H1 (cell line): ENCODE results near the gene MRPS35. TPM values are rescaled to one million over a fixed set of nuclear protein-coding genes. Genes with fewer than 3 reads are reported as not detected.

ENCODE experiments used
- CTCF ChIA-PET: fragments of 300-600 bp; sonication (Branson Sonifier 250); formaldehyde crosslinking; loops from one replicate; lab custom pipeline; 2021; ENCODE audit not compliant: partially characterized antibody; lab: Charles Lee
- POLR2A ChIA-PET: fragments of 300-600 bp; sonication (Branson Sonifier 250); formaldehyde crosslinking; loops from one replicate; lab custom pipeline; 2021; ENCODE audit warnings: inconsistent platforms; ENCODE audit not compliant: partially characterized antibody; lab: Charles Lee
- DNase-seq, 2 experiments: peaks; one replicate each; pipeline versions ENCODE4 v3.0.0 to v3.0.0-alpha.2; 2010 to 2022; ENCODE audit warnings: low spot score in 2 of 2, low read depth in 1 of 2, mixed read lengths in 1 of 2
- FAIRE-seq: peaks from 2 replicates; lab custom pipeline; 2011; peaks lifted over from hg19 to GRCh38; lab: Jason Lieb, UNC
- H2AFZ ChIP-seq: 2 replicates; pipeline ENCODE4 v1.8.1; 2012; ENCODE audit warnings: low read length, inconsistent platforms
- H2AK5ac ChIP-seq: 2 replicates; pipeline ENCODE4 v1.6.1; 2013; ENCODE audit warnings: low read depth, low read length
- H2BK120ac ChIP-seq: replicated peaks from 2 replicates; pipeline ENCODE3; 2013; ENCODE audit warnings: low read depth, low read length, inconsistent platforms
- H2BK12ac ChIP-seq: 2 replicates; pipeline ENCODE4 v1.6.1; 2013; ENCODE audit warnings: low read depth, low read length
- H2BK15ac ChIP-seq: 2 replicates; pipeline ENCODE4 v1.6.1; 2013; ENCODE audit warnings: low read length
- H2BK20ac ChIP-seq: 2 replicates; pipeline ENCODE4 v1.6.1; 2013; ENCODE audit warnings: low read length
- H2BK5ac ChIP-seq: 2 replicates; pipeline ENCODE4 v1.6.1; 2013; ENCODE audit warnings: low read depth, low read length
- H3K14ac ChIP-seq: 2 replicates; pipeline ENCODE4 v1.6.1; 2013; ENCODE audit warnings: inconsistent platforms; ENCODE audit not compliant: insufficient read length
- H3K18ac ChIP-seq: 2 replicates; pipeline ENCODE4 v1.6.1; 2013; ENCODE audit warnings: low read length; ENCODE audit errors: extremely low read depth
- H3K23ac ChIP-seq: 2 replicates; pipeline ENCODE4 v1.6.1; 2013; ENCODE audit warnings: inconsistent platforms; ENCODE audit not compliant: insufficient read length
- H3K23me2 ChIP-seq: 2 replicates; pipeline ENCODE4 v1.6.1; 2013; ENCODE audit warnings: low read depth, low read length
- H3K27ac ChIP-seq: 2 replicates; pipeline ENCODE4 v1.6.1; 2011; ENCODE audit warnings: low read depth, low read length, inconsistent platforms
- H3K27me3 ChIP-seq, 4 experiments: replicated peaks in 1 of 4; 1 replicate in 1 of 4; 2 replicates in 3 of 4; pipeline versions ENCODE4 v1.6.1 to v1.8.1; 2011 to 2013; ENCODE audit warnings: low read length in 3 of 4, mild to moderate bottlenecking in 3 of 4, inconsistent platforms in 2 of 4, mixed read lengths in 2 of 4, moderate library complexity in 1 of 4; ENCODE audit not compliant: control insufficient read depth in 3 of 4, insufficient read depth in 3 of 4; ENCODE audit errors: extremely low read depth in 1 of 4
- H3K36me3 ChIP-seq, 4 experiments: 2 replicates each; pipeline versions ENCODE4 v1.6.1 to v1.8.1; 2011 to 2013; ENCODE audit warnings: mild to moderate bottlenecking in 4 of 4, low read length in 3 of 4, moderate library complexity in 2 of 4, control low read depth in 1 of 4, inconsistent platforms in 1 of 4; ENCODE audit not compliant: insufficient read depth in 4 of 4, control insufficient read depth in 2 of 4
- H3K4ac ChIP-seq: replicated peaks from 2 replicates; pipeline ENCODE3; 2013; ENCODE audit warnings: low read length, low read depth, mixed read lengths, inconsistent platforms; ENCODE audit not compliant: insufficient read length
- H3K4me1 ChIP-seq, 4 experiments: replicated peaks in 1 of 4; 1 replicate in 1 of 4; 2 replicates in 3 of 4; pipeline versions ENCODE4 v1.6.1 to v1.8.1; 2011 to 2013; ENCODE audit warnings: low read length in 3 of 4, inconsistent platforms in 2 of 4, mixed read lengths in 1 of 4; ENCODE audit not compliant: insufficient read depth in 4 of 4, control insufficient read depth in 3 of 4
- H3K4me2 ChIP-seq, 2 experiments: 2 replicates each; pipeline versions ENCODE4 v1.6.1 to v1.8.1; 2011 to 2013; ENCODE audit warnings: low read depth in 2 of 2, low read length in 2 of 2, control low read depth in 1 of 2, inconsistent platforms in 1 of 2, mild to moderate bottlenecking in 1 of 2; ENCODE audit not compliant: insufficient read depth in 1 of 2
- H3K4me3 ChIP-seq, 4 experiments: fragments of 200-600, 300-600 bp in 1 of 4; sonication (generic), shearing (Covaris generic), sonication (Bioruptor Twin) in 1 of 4; 2 replicates each; pipeline versions ENCODE4 v1.5.1 to v1.8.1; 2011 to 2016; ENCODE audit warnings: low read length in 4 of 4, low read depth in 3 of 4, control low read depth in 2 of 4, inconsistent platforms in 2 of 4, mild to moderate bottlenecking in 2 of 4, mixed read lengths in 1 of 4, moderate library complexity in 1 of 4; ENCODE audit not compliant: insufficient read depth in 2 of 4; ENCODE audit errors: extremely low read depth in 1 of 4
- H3K56ac ChIP-seq: replicated peaks from 2 replicates; pipeline ENCODE3; 2013; ENCODE audit warnings: low read depth, mild to moderate bottlenecking, mixed read lengths, low read length, inconsistent platforms; ENCODE audit not compliant: insufficient read length
- H3K79me1 ChIP-seq: 2 replicates; pipeline ENCODE4 v1.6.1; 2013; ENCODE audit warnings: low read depth, low read length, control low read depth
- H3K79me2 ChIP-seq, 2 experiments: 2 replicates each; pipeline versions ENCODE4 v1.6.1 to v1.8.1; 2012 to 2013; ENCODE audit warnings: low read length in 2 of 2, mild to moderate bottlenecking in 2 of 2, inconsistent platforms in 1 of 2; ENCODE audit not compliant: insufficient read depth in 2 of 2, control insufficient read depth in 1 of 2
- H3K9ac ChIP-seq, 4 experiments: replicated peaks in 1 of 4; 1 replicate in 1 of 4; 2 replicates in 3 of 4; pipeline versions ENCODE4 v1.6.1 to v1.8.1; 2011 to 2013; ENCODE audit warnings: low read depth in 3 of 4, low read length in 3 of 4, control low read depth in 2 of 4, mild to moderate bottlenecking in 2 of 4, moderate library complexity in 2 of 4, inconsistent platforms in 1 of 4; ENCODE audit errors: extremely low read depth in 1 of 4
- H3K9me3 ChIP-seq, 2 experiments: 2 replicates each; pipeline versions ENCODE4 v1.6.1 to v1.8.1; 2012 to 2013; ENCODE audit warnings: mild to moderate bottlenecking in 2 of 2, moderate library complexity in 2 of 2, control low read depth in 1 of 2, inconsistent platforms in 1 of 2, low read depth in 1 of 2, low read length in 1 of 2, mixed read lengths in 1 of 2; ENCODE audit not compliant: insufficient read depth in 2 of 2
- H4K20me1 ChIP-seq, 2 experiments: replicated peaks in 1 of 2; 2 replicates each; pipeline versions ENCODE3 to v1.8.1; 2011 to 2013; ENCODE audit warnings: inconsistent platforms in 2 of 2, low read length in 2 of 2, mild to moderate bottlenecking in 1 of 2; ENCODE audit not compliant: insufficient read depth in 2 of 2, control insufficient read depth in 1 of 2
- H4K5ac ChIP-seq: 2 replicates; pipeline ENCODE4 v1.6.1; 2013; ENCODE audit warnings: low read length, low read depth, mixed read lengths, inconsistent platforms; ENCODE audit not compliant: insufficient read length
- H4K8ac ChIP-seq: 2 replicates; pipeline ENCODE4 v1.8.0; 2013; ENCODE audit warnings: mild to moderate bottlenecking, moderate library complexity, low read length, inconsistent platforms; ENCODE audit not compliant: insufficient read depth; ENCODE audit errors: extremely low read depth
- H4K91ac ChIP-seq: replicated peaks from 2 replicates; pipeline ENCODE3; 2013; ENCODE audit warnings: low read length, mixed read lengths, inconsistent platforms; ENCODE audit not compliant: insufficient read length
- CTCF ChIP-seq, 3 experiments: IDR thresholded peaks; 1 replicate in 2 of 3; 2 replicates in 1 of 3; pipeline versions ENCODE4 v1.5.1 to v1.6.1; 2011; ENCODE audit warnings: low read length in 3 of 3, mild to moderate bottlenecking in 3 of 3, inconsistent platforms in 2 of 3, low read depth in 1 of 3, moderate library complexity in 1 of 3; ENCODE audit not compliant: insufficient read depth in 1 of 3; ENCODE audit errors: control extremely low read depth in 1 of 3
- NRF1 ChIP-seq: IDR thresholded peaks from 2 replicates; pipeline ENCODE4 v1.6.1; 2011; ENCODE audit warnings: mild to moderate bottlenecking, low read depth, low read length, improper control_type of control experiment
- RAD21 ChIP-seq, 2 experiments: IDR thresholded peaks in 1 of 2; conservative IDR thresholded peaks in 1 of 2; 2 replicates each; pipeline ENCODE4 v1.6.1; 2011; ENCODE audit warnings: low read depth in 2 of 2, low read length in 2 of 2, improper control_type of control experiment in 1 of 2, inconsistent platforms in 1 of 2, mild to moderate bottlenecking in 1 of 2, moderate library complexity in 1 of 2
- WGBS, 2 experiments: shearing (Covaris generic) in 1 of 2; methylation state at CpG; one replicate each; pipeline versions ENCODE4 v1.1.6 to v1.1.7; 2013 to 2015; ENCODE audit warnings: low lambda C conversion rate in 2 of 2, mixed read lengths in 2 of 2, inconsistent platforms in 1 of 2, low coverage in 1 of 2, missing lambda C conversion rate in 1 of 2; ENCODE audit not compliant: insufficient replicate concordance in 2 of 2, insufficient coverage in 1 of 2, insufficient read length in 1 of 2; ENCODE audit errors: extremely low coverage in 1 of 2, missing lambda C conversion rate in 1 of 2; 5-methylcytosine and 5-hydroxymethylcytosine counted together
- polyA plus RNA-seq, 7 experiments: library from polyadenylated mRNA; depleted of rRNA in 3 of 7; stranded (reverse) in 5 of 7; unstranded in 2 of 7; fragments of >200 nt in 5 of 7; fragments of 200-250 nt in 2 of 7; gene quantifications; 1 replicate in 5 of 7; 2 replicates in 1 of 7; 4 replicates in 1 of 7; pipeline versions ENCODE4 v1.2.1 to v1.2.3, GENCODE V29; 2011 to 2013; ENCODE audit warnings: missing spikeins in 2 of 7, mixed read lengths in 2 of 7
- total RNA-seq: library from RNA; stranded (reverse); fragmentation: NEBNext Ultra II Directional; extraction: Animal tissue kit (Norgen Biotek cat#: 25700); gene quantifications from 2 replicates; pipeline ENCODE4 v1.2.1, GENCODE V29; 2021

The MRPS35 gene
- total and polyA plus RNA-seq, 2 of the 8 experiments (the other 6 are each of a cell fraction or from before 2014, with no cell fraction given), result 26.8 to 47.9 TPM

GRCh38 chr12:27732281-27732680 is 21.6 kb downstream of the MRPS35 start:
- Histone ChIP-seq H3K9me3 (no peaks in the 10 kb centered on the region), H2BK12ac (no peak overlapping the region), H3K4me1 (no peaks in the 10 kb centered on the region), H2BK120ac (no peak overlapping the region), H3K9ac (no peak overlapping the region), H3K56ac (no peak overlapping the region), H3K27me3 (no peaks in the 10 kb centered on the region), H3K27ac (no peak overlapping the region), H4K5ac (no peak overlapping the region), H3K23ac (no peak overlapping the region), H3K4ac (no peak overlapping the region)
- DNase-seq, result no peak
- CTCF ChIA-PET, result interaction anchor here (0.6 to 2.9 kb wide), 21 partner anchors 8 to 1258 kb away, joined by 3 to 15 read pairs (median 4); partner anchors contain the start of gene MRPS35
- TF ChIP-seq CTCF (IDR thresholded peaks at IDR 0.05; ENCODE audit: control extremely low read depth in 1 of 3, insufficient read depth in 1 of 3, low read depth in 1 of 3, low read length in 3 of 3) (peak; percentile 39 to 60 (median 60); a peak in 3 of 4 replicates), RAD21 (IDR thresholded peaks at IDR 0.05 in 1 of 2, conservative IDR thresholded peaks at IDR 0.05 in 1 of 2; ENCODE audit: low read depth in 2 of 2, low read length in 2 of 2) (peak; percentile 26 to 36; a peak in 3 of 4 replicates), NRF1 (no peak)
- TF ChIP-seq, all 59 proteins: peak for 2
- Histone ChIP-seq H3K14ac (no peak overlapping the region), H4K91ac (no peak overlapping the region), H2AFZ (no peak overlapping the region), H3K4me2 (no peak overlapping the region), H2AK5ac (no peak overlapping the region), H3K23me2 (no peaks in the 10 kb centered on the region), H3K18ac (no peak overlapping the region), H2BK20ac (no peak overlapping the region), H3K4me3 (no peak overlapping the region), H2BK15ac (no peak overlapping the region), H3K36me3 (peaks cover 0 to 23% (median 2%) of the 10 kb centered on the region in 4 experiments; a peak in 3 of 8 replicates), H3K79me2 (no peaks in the 10 kb centered on the region), H4K20me1 (peaks cover 0 to 2% of the 10 kb centered on the region in 2 experiments), H2BK5ac (no peak overlapping the region), H4K8ac (no peak overlapping the region), H3K79me1 (no peaks in the 10 kb centered on the region)
- WGBS, 2 experiments, result 91% methylated on average over 2 of the region's 2 CpGs; no CpG with 5 or more reads in 1 of the 2 experiments
- FAIRE-seq, result peak; percentile 85
- POLR2A ChIA-PET, result no interaction called here
